Activated gamma-delta T cell treated with Interleukin-2 at 50 U/mL for 16 hours (primary cell): ENCODE data around the gene EBNA1BP2.
A peak's percentile ranks its signal among the peaks of the same experiment; 100 is the strongest.
"Not testable (repeated sequence)": the region's sequence is repeated elsewhere in the genome, so short reads cannot be mapped to it uniquely, and the experiment has no call there.

Experiments used
- DNase-seq: peaks from one replicate; pipeline ENCODE4 v3.0.0-alpha.2; 2020

Gene EBNA1BP2

DNA sequence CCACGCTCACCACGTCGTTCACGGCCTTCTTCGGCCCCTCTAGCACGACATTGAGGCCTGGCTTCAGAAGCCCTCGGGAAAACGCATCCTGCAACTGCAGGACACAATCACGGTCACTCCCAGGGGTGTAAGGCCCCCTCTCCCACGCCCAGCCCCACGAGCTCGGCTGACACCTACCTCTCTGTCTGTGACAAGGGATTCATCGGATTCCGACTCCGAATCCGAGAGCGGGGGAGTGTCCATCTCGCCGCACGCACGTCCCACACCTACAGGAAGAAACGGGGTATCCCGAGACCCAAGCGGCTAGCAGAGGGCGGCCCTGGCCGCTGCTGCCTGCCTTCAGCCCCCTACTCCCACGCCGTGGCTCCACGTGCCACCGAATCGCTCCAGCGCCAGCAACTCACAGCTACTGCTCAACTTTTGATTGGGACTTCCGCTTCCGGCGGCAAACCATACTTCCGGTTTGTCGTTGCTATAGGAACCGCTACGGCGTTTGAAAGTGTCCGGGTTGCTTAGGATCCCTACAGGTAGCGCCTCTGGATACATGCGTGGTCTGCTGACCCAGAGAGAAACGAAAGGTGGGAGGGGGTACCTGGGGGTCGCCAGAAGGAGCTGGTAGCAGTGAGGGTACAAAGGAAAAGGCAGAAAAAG is at the start of gene EBNA1BP2, which contains the start of gene CFAP57:
Gene EBNA1BP2, minus strand, starts transcription at position 415 of the 651 bp plus-strand sequence. Its CDS starts 172 bp downstream, at position 243.
Gene CFAP57, plus strand, starts transcription at position 455 of the 651 bp plus-strand sequence. CDS start 424 bp downstream, outside the sequence.
- peak; percentile 89 for DNase-seq

DNA sequence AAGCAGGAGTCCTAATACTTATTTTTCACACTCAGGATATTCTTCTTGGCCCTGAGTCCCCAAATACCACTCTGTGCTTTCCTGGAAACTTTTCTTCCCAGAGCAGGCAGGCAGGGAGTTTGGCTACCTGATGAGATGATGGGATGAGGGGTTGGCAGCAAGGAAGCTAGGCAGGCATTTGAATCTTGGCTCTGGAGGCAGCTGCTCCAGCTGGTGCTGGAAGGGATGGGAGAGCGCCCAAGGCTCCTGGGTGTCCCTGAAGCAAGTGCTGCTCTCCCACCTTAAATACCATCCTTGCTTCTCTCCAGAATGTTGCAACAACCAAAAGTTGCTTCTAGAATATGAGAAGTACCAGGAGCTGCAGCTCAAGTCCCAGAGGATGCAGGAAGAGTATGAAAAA is 49.7 kb upstream of the EBNA1BP2 start:
- no peak for DNase-seq

GRCh38 chr1:43220905-43221778 is 49.1 kb upstream of the EBNA1BP2 start:
- DNase-seq: no peak

DNA sequence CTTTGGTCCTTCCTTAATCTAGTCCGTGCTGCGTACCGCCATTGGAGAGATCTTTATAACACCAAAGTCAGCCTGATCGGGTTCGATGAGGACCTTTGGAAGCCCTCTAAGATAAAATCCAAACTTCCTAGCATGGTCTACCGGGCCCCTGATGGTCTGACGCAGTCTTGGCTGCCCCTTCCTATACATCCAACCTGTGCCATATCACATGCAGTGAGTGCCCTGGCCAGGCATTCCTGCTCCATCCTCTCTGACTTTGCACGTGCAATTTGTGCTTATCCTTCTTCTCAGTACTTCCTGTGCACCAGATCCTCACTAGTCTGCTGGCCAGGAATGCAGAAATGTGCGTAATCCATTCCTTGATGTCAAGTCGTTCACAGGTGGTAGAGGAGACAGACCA is 45.7 kb upstream of the EBNA1BP2 start:
- DNase-seq: no peak

DNA sequence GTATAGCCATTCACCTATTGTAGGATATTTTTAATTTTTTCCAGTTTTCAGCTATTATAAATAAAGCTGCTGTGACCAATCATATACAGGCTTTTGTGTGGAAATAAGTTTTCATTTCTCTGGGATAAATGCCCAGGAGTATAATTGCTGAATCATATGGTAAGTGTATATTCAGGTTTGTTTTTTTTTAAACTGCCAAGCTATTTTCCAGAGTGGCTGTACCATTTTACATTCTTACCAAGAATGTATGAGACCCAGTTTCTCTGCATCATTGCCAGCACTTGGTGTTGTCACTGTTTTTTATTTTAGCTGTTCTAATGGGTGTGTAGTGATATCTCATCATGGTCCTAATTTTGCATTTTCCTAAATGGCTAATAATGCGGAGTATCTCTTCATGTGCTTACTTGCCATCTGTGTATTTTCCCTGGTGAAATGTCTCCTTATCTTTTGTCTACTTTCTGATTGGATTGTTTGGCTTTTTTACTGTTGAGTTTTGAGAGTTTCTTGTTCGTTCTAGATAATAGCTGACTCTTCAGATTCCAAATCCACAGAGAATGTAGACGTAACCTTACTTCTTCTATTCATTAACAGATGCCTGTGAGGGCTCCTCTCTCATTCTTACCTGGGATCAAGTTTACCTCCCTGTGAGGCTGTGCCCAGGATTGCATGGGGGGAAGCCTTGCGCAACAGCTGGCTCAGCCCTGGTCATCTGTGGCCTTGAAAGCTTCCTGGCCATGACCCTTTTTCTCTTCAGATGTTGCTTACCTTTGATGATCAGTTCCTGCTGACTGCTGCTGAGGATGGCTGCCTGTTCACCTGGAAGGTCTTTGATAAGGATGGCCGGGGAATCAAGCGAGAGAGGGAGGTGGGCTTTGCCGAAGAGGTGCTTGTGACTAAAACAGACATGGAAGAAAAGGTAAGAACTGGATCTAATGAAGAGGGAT is 42.7 kb upstream of the EBNA1BP2 start:
- no peak for DNase-seq

GRCh38 chr1:43208277-43208676 is 36.2 kb upstream of the EBNA1BP2 start:
- not testable (repeated sequence) for DNase-seq

DNA sequence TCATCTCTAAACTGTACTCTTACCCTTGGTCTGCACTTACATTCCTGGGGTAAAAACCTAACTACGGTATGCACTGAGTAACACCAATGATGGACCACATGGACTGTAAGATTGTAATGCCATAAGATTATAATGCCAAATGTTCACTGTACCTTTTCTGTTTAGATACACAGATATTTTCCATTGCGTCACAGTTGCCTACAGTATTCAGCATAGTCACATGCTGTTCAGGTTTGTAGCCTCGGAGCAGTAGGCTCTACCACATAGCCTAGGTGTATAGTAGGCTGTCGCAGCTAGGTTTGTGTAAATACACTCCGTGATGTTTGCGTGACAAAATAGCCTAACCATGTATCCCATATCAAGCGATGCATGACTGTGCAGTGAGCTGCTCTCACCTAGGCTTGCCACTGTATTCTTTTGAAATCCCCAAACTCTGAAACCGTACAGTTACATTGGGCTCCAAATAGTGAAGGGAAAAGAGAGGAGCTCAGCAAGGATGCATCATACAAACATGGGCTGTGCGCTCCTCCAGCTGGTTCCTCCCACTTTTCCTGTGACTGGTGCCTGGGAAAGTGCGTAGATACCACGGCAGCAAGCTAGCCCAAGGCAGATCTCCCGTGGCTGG is 35.3 kb upstream of the EBNA1BP2 start:
- DNase-seq: no peak

DNA sequence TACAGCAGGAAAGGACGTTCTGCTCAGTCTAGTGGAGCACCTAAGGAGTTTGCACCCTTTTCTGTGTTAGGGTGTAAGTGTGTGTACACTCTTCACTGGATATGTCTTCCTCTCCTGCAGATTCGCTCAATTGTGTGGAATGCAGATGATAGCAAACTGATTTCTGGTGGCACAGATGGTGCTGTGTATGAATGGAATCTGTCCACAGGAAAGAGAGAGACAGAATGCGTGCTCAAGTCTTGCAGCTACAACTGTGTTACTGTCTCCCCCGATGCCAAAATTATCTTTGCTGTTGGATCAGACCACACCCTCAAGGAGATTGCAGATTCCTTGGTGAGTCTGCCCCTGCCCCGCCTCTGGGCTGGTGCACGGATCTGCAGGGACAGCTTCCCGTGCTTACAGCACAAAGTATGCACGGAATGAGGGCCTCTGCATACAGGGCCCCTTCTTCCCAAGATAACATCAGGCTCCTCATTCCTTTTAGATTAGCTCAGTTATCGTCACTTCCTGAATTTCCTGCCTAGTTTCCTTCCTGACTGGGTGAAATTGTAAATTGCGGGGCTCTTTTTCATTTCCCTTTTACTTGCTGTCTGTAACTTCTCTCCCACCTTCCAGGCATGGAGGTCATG is 34.6 kb upstream of the EBNA1BP2 start:
- no peak for DNase-seq

DNA sequence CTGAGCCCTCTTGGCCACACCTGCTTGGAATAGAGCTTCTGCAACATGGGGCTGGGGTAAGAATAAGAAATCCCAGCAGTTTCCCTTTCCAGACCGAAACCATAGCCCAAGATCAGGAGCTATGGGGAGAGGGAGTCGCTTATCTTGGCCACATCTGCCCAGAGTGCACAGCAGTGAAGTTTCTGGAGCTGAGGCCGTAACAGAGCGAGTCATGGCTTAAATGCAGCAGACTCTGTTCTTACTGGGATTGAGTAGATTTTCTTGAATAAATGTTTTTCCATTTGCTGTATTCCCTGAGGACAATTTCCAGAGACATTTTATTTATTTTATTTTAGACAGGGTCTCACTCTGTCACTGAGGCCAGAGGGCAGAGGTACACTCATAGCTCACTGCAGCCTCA is 33.6 kb upstream of the EBNA1BP2 start:
- DNase-seq: no peak

DNA sequence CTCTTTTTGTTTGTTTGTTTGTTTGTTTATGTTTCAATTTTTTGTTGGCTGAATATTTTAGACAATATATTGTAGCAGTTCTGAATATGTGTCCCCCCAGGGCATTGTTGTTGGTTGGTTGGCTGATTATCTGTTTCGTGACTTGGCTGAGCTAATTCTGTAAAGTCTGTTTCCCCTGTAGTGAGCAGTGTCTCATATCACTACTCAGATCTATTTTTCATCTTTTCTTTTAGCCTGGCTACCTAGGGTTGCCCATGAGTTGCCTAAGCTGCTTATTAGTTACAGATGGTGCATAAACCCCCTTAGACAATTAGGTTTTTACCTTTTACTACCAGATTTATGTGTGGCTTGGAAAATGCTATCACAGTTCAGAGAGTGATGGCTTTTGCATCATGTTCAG is 32.3 kb upstream of the EBNA1BP2 start:
- DNase-seq: no peak

- DNase-seq: no peak
These were observed 31.8 kb upstream of the EBNA1BP2 start for GRCh38 chr1:43203859-43204258.

GRCh38 chr1:43199093-43199726 is 27.1 kb upstream of the EBNA1BP2 start:
- DNase-seq: no peak

DNA sequence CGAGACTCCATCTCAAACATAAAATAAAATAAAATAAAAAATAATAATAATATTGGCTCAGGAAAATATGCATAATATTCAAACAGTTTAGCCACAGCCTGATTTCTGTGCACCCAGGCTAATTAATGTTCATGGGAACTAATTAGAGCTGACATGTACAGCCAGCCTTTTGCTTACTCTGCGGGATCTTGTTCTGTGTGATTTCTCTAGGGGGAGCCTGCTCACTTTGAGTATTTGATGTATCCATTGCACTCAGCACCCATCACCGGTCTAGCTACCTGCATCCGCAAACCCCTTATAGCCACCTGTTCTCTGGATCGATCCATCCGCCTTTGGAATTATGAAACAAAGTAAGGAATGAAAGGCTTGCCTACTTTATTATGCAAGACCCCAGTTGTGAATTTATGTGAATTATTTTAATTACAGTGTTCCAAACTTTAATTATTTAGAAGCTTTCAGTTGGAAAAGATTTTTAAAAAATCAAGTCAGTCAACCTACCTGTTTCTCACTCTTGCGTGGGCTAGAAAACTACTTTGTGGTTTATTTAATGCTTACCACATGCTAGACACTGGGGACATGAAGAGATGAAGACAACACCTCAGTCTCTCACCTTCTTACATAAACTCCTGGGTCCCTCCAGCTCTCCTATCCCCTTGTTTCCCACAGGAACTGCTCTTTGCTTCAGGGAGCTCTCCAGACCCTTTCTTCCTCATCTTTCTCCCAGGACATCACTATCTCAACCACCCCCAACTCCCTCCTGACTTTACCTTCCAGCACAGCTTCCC is 25.4 kb upstream of the EBNA1BP2 start:
- DNase-seq: no peak

GRCh38 chr1:43194509-43194908 is 22.4 kb upstream of the EBNA1BP2 start:
- no peak for DNase-seq

DNA sequence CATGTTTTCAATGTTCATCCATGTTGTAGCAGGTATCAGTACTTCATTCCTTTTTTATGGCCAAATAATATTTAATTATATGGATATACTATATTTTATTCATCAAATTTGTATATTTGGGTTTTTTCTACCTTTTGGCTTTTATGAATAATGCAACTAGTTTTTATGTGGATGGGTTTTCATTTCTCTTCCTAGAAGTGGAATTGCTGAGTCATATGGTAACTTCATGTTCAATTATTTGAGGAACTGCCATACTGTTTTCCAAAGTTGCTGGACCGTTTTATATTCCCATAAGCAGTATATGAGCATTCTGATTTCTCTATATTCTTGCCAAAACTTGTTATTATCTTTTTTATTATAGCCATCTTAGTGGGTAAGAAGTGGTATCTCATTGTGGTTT is 16.0 kb upstream of the EBNA1BP2 start:
- no peak for DNase-seq

- no peak for DNase-seq
These were observed 12.9 kb upstream of the EBNA1BP2 start for GRCh38 chr1:43184995-43185394.

- no peak for DNase-seq
These were observed 12.3 kb upstream of the EBNA1BP2 start for GRCh38 chr1:43184388-43184787.

DNA sequence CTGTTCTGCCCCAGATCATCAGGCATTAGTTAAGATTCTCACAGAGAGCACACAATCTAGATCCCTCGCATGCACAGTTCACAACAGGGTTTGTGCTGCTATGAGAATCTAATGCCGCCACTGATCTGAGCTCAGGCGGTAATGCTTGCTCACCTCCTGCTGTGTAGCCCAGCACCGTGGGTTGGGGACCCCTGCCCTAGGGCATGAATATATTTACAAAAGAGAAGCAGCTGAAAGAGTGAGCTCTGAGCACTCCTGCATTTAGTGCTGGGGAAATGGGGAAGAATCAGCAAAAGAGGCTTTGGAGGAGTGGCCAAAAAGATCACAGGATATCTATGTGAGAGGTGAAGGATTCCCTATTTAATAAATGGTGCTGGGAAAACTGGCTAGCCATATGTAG is 5.6 kb upstream of the EBNA1BP2 start:
- DNase-seq: no peak

DNA sequence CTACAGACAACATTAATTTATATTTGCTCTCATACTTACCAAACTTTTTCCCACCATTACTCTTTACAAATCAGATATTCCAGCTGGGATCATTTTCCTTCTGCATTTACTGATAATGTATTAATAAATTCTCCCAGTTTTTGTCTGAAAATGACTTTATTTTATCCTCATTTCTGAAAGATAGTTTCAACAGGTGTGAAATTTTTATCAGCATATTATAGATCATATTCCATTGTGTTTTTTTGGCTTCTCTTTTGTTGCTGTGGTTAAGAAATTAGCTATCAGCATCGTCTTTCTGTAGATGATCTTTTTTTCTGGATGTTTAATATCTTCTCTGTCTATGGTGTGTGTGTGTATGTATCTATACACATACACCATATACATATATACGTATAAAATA is 2.8 kb upstream of the EBNA1BP2 start:
- no peak for DNase-seq

- DNase-seq: peak; percentile 85
These were observed 460 bp upstream of the EBNA1BP2 start for GRCh38 chr1:43172527-43172972.
